ENCODE measurements around the gene PAN2. TPM values are rescaled to one million over a fixed set of nuclear protein-coding genes. Genes with fewer than 3 reads are reported as not detected.
"Not testable (repeated sequence)": the region's sequence is repeated elsewhere in the genome, so short reads cannot be mapped to it uniquely, and the experiment has no call there.

Gene PAN2
- total RNA-seq, 1 experiment from 2014 or later, result 53.5 TPM

GRCh38 chr12:56348776-56349175, 15.0 kb upstream of the PAN2 start:
- H3K27me3 Mint-ChIP-seq (ENCODE audit: unreplicated experiment), result no peaks in the 10 kb centered on the region
- no peaks in the 10 kb centered on the region for H3K9me3 Mint-ChIP-seq (ENCODE audit: low read depth, unreplicated experiment)
- CTCF ChIA-PET, result no interaction called here
- H3K4me3 Mint-ChIP-seq (ENCODE audit: low read depth, unreplicated experiment), result no peak overlapping the region
- intact Hi-C loops (cut with micrococcal nuclease; ENCODE audit: unreplicated experiment), result no loop called here
- BruUV-seq (replicated peaks), result no TSS peak
- peaks cover 44% of the 10 kb centered on the region for H3K36me3 Mint-ChIP-seq (ENCODE audit: insufficient read depth, unreplicated experiment)
- DNase-seq, result no peak
- H3K27ac Mint-ChIP-seq (ENCODE audit: unreplicated experiment), result no peak overlapping the region
- no peaks in the 10 kb centered on the region for H3K4me1 Mint-ChIP-seq (ENCODE audit: low read depth, unreplicated experiment)
- no peak for TF ChIP-seq CTCF (IDR thresholded peaks at IDR 0.05; ENCODE audit: unreplicated experiment)

GRCh38 chr12:56347255-56347654, 13.5 kb upstream of the PAN2 start:
- peaks cover 45% of the 10 kb centered on the region for H3K36me3 Mint-ChIP-seq (ENCODE audit: insufficient read depth, unreplicated experiment)
- H3K27me3 Mint-ChIP-seq (ENCODE audit: unreplicated experiment); H3K27ac Mint-ChIP-seq (ENCODE audit: unreplicated experiment); H3K4me3 Mint-ChIP-seq (ENCODE audit: low read depth, unreplicated experiment); H3K4me1 Mint-ChIP-seq (ENCODE audit: low read depth, unreplicated experiment); BruUV-seq (replicated peaks); CTCF ChIA-PET; intact Hi-C loops (cut with micrococcal nuclease; ENCODE audit: unreplicated experiment); DNase-seq; H3K9me3 Mint-ChIP-seq (ENCODE audit: low read depth, unreplicated experiment): not testable (repeated sequence)

GRCh38 chr12:56346675-56347074, 12.9 kb upstream of the PAN2 start:
- BruUV-seq (replicated peaks), result no TSS peak
- H3K36me3 Mint-ChIP-seq (ENCODE audit: insufficient read depth, unreplicated experiment), result peaks cover 45% of the 10 kb centered on the region

GRCh38 chr12:56342290-56342689, 8.5 kb upstream of the PAN2 start:
- H3K9me3 Mint-ChIP-seq (ENCODE audit: low read depth, unreplicated experiment); DNase-seq; H3K27me3 Mint-ChIP-seq (ENCODE audit: unreplicated experiment); BruUV-seq (replicated peaks); intact Hi-C loops (cut with micrococcal nuclease; ENCODE audit: unreplicated experiment); H3K27ac Mint-ChIP-seq (ENCODE audit: unreplicated experiment); H3K4me3 Mint-ChIP-seq (ENCODE audit: low read depth, unreplicated experiment): not testable (repeated sequence)
- CTCF ChIA-PET, result interaction anchor here (0.7 kb wide), 1 partner anchor 99 kb away, joined by 5 read pairs; no protein-coding TSS in a partner anchor
- Mint-ChIP-seq H3K36me3 (ENCODE audit: insufficient read depth, unreplicated experiment) (peaks cover 23% of the 10 kb centered on the region), H3K4me1 (ENCODE audit: low read depth, unreplicated experiment) (peaks cover 15% of the 10 kb centered on the region)

More at GRCh38 chr12:56346675-56347074, 12.9 kb upstream of the PAN2 start:
- CTCF ChIA-PET, result interaction anchor here (0.7 kb wide), 1 partner anchor 829 kb away, joined by 4 read pairs; no protein-coding TSS in a partner anchor
- H3K27me3 Mint-ChIP-seq (ENCODE audit: unreplicated experiment), result no peaks in the 10 kb centered on the region
- no peaks in the 10 kb centered on the region for H3K4me1 Mint-ChIP-seq (ENCODE audit: low read depth, unreplicated experiment)
- intact Hi-C loops (cut with micrococcal nuclease; ENCODE audit: unreplicated experiment), result no loop called here
- TF ChIP-seq CTCF (IDR thresholded peaks at IDR 0.05; ENCODE audit: unreplicated experiment), result no peak
- no peak for DNase-seq
- no peak overlapping the region for H3K27ac Mint-ChIP-seq (ENCODE audit: unreplicated experiment)
- H3K9me3 Mint-ChIP-seq (ENCODE audit: low read depth, unreplicated experiment), result no peaks in the 10 kb centered on the region
- H3K4me3 Mint-ChIP-seq (ENCODE audit: low read depth, unreplicated experiment), result no peak overlapping the region

- CTCF ChIA-PET, result interaction anchor here (0.8 kb wide), 1 partner anchor 11 kb away, joined by 5 read pairs; no protein-coding TSS in a partner anchor
These were observed 7.8 kb upstream of the PAN2 start for GRCh38 chr12:56341616-56342015.

More at GRCh38 chr12:56341616-56342015, 7.8 kb upstream of the PAN2 start:
- intact Hi-C loops (cut with micrococcal nuclease; ENCODE audit: unreplicated experiment), result no loop called here
- BruUV-seq (replicated peaks), result no TSS peak
- H3K27me3 Mint-ChIP-seq (ENCODE audit: unreplicated experiment), result no peaks in the 10 kb centered on the region
- H3K27ac Mint-ChIP-seq (ENCODE audit: unreplicated experiment), result no peak overlapping the region
- no peak overlapping the region for H3K4me3 Mint-ChIP-seq (ENCODE audit: low read depth, unreplicated experiment)
- H3K9me3 Mint-ChIP-seq (ENCODE audit: low read depth, unreplicated experiment), result no peaks in the 10 kb centered on the region
- DNase-seq, result no peak
- peaks cover 15% of the 10 kb centered on the region for H3K4me1 Mint-ChIP-seq (ENCODE audit: low read depth, unreplicated experiment)
- no peak for TF ChIP-seq CTCF (IDR thresholded peaks at IDR 0.05; ENCODE audit: unreplicated experiment)
- peaks cover 18% of the 10 kb centered on the region for H3K36me3 Mint-ChIP-seq (ENCODE audit: insufficient read depth, unreplicated experiment)
